Activated naive CD4-positive, alpha-beta T cell treated with Interleukin-2 at 50 U/mL for 16 hours (primary cell): ENCODE measurements around the gene PRKAR1B.

Source experiments
- DNase-seq: peaks from one replicate; pipeline ENCODE4 v3.0.0-alpha.2; 2020

The PRKAR1B gene

GRCh38 chr7:504221-505111 lies 222.6 kb downstream of the PRKAR1B start:
- no peak for DNase-seq

- DNase-seq: no peak
Observed at GRCh38 chr7:503575-504111, 223.4 kb downstream of the PRKAR1B start.

- DNase-seq: no peak
Observed at GRCh38 chr7:502296-502695, 224.8 kb downstream of the PRKAR1B start.

- no peak for DNase-seq
Observed at GRCh38 chr7:501526-501925, 225.6 kb downstream of the PRKAR1B start.

- DNase-seq: no peak
Observed at GRCh38 chr7:500521-501420, 226.3 kb downstream of the PRKAR1B start.

- DNase-seq: no peak
Observed at GRCh38 chr7:499853-500485, 227.1 kb downstream of the PRKAR1B start.
